Measurements from ENCODE around the gene NT5M.

DNA sequence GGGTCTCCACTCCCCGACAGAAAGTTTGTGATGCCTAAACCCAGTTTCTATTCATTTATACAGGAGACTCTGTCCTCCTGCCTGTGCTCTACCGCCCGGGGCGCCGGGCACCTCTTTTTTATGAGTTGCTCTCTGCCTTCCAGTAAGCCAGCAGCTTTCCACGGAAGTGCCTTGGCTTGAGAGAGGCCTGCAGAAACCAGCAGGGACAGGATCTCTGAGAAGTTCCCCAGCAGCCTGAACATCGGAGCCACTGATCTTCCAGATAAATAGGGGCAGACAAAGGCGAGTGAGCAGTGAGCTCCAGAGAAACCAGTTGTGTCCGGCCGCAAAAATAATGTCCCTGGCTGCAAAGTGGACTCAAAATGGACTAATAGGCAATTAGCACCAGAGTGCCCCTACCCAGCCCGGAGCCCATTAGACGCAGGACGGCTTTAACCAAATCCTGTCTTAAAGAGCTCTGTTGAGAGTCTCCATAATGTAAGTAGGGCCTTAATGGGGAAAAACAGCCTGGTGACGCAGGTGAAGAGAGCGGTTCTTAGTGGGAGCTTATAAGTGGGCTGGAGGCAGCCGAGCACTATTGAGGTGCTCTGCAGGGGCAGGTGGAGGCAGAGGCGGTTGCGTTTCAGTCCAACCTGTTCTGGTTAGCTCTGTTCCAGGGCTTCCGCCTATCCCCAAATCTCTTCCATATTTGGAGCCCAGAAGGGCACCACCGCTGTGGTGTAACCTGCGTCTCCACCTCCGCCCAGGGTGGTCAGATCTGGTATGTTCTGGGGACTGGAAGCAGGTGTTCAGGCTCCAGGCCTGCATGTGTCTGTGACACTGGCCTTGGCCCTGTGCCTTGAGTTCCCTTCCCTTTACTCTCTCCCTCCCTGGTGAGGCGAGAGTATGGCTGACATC lies 74.1 kb downstream of the NT5M start:
- no peak for TF ChIP-seq POLR2A (IDR thresholded peaks at IDR 0.05)
- TF ChIP-seq, protein P1, sequence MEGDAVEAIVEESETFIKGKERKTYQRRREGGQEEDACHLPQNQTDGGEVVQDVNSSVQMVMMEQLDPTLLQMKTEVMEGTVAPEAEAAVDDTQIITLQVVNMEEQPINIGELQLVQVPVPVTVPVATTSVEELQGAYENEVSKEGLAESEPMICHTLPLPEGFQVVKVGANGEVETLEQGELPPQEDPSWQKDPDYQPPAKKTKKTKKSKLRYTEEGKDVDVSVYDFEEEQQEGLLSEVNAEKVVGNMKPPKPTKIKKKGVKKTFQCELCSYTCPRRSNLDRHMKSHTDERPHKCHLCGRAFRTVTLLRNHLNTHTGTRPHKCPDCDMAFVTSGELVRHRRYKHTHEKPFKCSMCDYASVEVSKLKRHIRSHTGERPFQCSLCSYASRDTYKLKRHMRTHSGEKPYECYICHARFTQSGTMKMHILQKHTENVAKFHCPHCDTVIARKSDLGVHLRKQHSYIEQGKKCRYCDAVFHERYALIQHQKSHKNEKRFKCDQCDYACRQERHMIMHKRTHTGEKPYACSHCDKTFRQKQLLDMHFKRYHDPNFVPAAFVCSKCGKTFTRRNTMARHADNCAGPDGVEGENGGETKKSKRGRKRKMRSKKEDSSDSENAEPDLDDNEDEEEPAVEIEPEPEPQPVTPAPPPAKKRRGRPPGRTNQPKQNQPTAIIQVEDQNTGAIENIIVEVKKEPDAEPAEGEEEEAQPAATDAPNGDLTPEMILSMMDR (IDR thresholded peaks at IDR 0.05), result no peak

Data from heart left ventricle (tissue), 13 donors.